LNCAP (cell line): ENCODE data around the gene XRCC3.

Source experiments
- TF ChIP-seq, protein P1 (sequence below): fragments of 450-650 bp; IDR thresholded peaks from 2 replicates; pipeline ENCODE4 v1.5.1; 2017; ENCODE audit warnings: mild to moderate bottlenecking

Gene XRCC3

DNA sequence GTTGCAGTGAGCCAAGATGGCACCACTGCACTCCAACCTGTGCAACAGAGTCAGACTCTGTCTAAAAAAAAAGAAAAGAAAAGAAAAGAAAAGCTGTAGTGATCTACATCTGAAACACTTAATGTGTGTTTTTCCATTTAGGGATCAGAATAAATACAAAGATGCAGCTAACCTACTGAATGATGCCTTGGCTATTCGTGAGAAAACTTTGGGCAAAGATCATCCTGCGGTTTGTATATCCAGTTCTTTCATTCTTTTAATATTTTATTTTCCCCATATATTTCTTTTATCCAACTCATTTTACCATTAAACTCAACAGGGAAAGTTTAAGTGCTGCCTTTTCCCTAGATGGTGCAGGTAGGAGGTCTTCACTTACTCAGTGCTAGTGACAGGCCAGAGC is 45.9 kb downstream of the XRCC3 start:
- TF ChIP-seq, protein P1, sequence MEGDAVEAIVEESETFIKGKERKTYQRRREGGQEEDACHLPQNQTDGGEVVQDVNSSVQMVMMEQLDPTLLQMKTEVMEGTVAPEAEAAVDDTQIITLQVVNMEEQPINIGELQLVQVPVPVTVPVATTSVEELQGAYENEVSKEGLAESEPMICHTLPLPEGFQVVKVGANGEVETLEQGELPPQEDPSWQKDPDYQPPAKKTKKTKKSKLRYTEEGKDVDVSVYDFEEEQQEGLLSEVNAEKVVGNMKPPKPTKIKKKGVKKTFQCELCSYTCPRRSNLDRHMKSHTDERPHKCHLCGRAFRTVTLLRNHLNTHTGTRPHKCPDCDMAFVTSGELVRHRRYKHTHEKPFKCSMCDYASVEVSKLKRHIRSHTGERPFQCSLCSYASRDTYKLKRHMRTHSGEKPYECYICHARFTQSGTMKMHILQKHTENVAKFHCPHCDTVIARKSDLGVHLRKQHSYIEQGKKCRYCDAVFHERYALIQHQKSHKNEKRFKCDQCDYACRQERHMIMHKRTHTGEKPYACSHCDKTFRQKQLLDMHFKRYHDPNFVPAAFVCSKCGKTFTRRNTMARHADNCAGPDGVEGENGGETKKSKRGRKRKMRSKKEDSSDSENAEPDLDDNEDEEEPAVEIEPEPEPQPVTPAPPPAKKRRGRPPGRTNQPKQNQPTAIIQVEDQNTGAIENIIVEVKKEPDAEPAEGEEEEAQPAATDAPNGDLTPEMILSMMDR, result no peak

DNA sequence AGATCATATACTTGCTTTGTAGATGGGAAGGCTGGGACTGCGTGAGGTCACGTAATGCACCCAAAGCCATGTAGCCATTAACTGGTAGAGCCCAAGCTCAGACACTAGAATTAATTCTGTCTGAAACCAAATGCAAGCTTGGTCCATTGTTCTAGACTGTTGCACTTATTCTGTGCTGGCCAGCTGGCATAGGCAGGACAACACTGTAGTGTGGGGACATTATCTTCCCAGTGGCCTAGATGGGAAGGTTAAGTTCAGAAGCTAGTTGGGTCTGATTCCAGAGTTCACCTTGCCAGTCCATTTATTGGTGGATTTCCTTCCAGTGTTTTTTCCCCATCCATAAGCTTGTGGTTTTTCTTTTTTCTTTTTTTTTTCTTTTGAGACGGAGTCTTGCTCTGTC is 47.1 kb downstream of the XRCC3 start:
- TF ChIP-seq, protein P1, result no peak

DNA sequence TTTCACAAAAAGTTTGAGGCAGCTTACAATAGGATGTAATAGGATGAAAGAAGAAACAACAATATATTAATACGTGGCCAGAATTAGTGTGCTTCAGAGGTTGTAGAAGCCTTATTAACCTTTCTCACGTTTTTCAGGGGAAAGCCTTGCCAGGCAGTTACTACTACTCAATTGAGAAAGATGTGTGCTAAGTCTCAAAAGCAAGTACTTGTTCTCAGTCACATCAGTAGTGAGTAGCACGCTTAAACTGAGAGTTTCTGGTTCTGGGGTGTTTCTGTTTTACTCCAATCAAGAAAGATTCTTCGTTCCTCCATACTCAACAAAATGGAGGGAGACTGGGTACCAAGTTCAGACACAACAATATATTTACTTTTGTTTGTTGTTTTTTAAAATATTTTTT is 47.6 kb downstream of the XRCC3 start:
- TF ChIP-seq, protein P1, result no peak

DNA sequence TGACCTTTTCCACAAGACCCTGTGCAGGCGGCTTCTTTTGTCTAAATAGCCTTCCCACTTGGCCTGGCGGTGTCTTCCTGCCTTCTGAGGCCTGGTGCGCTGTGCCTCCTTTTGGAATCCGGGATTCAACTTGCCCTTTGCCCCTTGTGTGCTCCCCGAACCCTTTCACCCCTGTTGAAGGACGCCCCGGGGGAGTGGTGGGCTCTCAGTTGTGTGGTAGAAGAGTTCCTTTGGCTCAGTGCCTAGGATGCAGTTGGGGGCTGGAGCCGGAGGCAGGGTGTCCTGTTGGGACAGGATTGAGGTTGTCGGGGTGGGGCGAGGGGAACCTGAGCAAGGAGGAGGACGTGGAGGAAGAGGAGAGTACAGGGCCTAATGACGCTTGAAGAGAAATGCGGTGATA is 51.7 kb downstream of the XRCC3 start:
- TF ChIP-seq, protein P1, result no peak

DNA sequence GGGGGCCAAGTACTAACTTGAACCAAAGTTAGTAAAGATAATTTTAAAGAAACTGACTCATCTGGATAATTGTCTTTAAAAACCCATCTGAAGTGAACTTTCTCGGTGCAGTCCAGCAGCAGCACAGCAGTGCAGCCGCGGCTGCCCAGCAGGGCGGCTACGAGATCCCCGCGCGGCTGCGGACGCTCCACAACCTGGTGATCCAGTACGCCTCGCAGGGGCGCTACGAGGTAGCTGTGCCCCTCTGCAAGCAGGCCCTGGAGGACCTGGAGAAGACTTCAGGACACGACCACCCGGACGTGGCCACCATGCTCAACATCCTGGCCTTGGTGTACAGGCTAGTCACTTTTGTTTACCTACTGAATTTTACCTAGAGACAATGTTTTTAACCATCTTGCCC is 52.7 kb downstream of the XRCC3 start:
- TF ChIP-seq, protein P1, result no peak

DNA sequence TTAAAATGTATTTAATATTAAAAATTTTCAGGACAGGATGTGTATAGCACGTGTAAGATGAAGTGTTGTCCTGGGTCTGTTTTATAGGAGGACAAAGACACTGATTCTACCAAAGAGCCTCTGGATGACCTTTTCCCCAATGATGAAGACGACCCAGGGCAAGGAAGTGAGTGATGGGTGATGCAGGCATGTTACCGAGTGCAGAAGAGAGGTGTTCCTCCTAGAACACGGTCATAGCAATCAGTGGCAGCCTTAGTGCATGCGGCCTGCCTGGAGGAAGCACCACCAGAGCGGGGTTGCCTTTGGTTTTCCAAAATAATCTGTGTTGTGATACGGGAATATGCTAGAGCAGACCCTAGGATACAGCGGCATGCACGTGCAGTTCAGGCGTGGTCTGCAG is 53.2 kb downstream of the XRCC3 start:
- TF ChIP-seq, protein P1, result no peak

DNA sequence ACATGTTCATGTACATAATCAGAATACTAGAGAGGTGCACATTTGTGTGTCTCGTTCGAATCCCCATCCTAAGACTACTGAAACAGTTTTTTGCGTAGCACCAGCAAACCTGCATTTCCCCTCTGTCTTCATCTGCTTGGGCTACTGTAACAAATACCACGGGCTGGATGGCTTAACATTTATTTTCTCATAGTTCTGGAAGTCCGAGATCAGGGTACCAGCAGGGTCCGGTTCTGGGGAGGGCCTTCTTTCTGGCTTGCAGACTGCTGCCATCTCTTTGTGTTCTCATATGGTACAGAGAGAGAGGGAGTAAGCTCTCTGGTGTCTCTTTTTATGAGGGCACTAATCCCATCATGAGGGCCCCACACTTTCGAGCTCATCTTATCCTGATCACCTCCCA is 55.6 kb downstream of the XRCC3 start:
- TF ChIP-seq, protein P1, result no peak

DNA sequence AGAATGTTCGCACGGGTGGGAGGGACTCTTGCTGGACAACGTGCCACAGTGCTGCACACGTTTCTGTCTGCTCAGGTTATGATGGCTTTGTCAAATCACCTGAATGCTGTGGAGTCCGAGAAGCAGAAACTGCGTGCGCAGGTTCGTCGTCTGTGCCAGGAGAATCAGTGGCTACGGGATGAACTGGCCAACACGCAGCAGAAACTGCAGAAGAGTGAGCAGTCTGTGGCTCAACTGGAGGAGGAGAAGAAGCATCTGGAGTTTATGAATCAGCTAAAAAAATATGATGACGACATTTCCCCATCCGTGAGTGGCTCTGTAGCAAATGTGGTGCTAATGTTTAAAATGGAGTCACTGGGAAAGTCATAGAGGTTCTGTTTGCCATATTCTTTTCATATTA is 57.8 kb downstream of the XRCC3 start:
- TF ChIP-seq, protein P1, result no peak
